Measurements from ENCODE around the gene NEURL3. TPM values are rescaled to one million over a fixed set of nuclear protein-coding genes. Genes with fewer than 3 reads are reported as not detected.

NEURL3 gene
- total and polyA plus RNA-seq, 3 donors from 2014 or later, result 0.78 to 1.7 (median 1.3) TPM

DNA sequence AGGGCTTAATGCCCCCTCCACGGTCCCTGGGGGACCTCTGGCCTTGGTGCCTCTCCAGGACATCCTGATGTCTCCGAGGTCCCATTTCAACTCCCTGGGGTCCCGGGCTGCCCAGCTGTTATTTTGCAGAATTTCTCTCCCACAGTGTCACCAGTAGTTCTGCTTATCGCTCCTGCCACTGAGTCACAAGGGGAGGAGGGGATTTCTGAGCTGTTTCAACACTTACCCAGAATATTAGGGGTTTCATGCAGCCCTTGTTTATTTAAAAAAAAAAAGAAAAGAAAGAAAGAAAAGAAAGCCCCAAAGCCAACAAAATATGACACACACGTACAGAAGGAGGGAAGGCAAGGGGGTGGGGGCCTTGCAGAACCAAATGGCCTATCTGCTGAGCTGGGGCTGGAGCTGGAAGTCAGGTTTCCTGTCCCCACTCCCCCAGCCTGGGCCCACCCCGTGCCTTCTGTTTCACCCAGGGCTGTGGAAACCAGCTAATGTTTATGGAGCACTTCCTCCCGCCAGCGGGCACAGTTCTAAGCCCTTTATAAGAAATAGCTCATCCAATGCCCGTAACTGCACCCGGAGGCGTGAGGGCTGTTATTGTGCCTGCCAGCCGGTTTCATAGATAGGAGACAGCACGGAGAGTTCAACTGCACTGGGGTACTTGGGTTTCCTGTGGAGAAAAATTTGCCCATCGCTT, 23.0 kb upstream of the NEURL3 start:
- H3K36me3 ChIP-seq (ENCODE audit: low read depth, missing control alignments), result no peaks in the 10 kb centered on the region
- peak overlapping the region; percentile 81 to 84 for H3K27ac ChIP-seq
- peak; percentile 63 for DNase-seq
- intact Hi-C loops (cut with DNase I; ENCODE audit: low total_unique reads), result no loop called here
- peak overlapping the region; percentile 53 to 63 for H3K4me3 ChIP-seq
- H3K4me1 ChIP-seq, result peaks cover 29% of the 10 kb centered on the region
- WGBS, 2 donors, result 26 to 43% methylated on average over 11 to 14 of the region's 14 CpGs
- no peaks in the 10 kb centered on the region for H3K27me3 ChIP-seq
- TF ChIP-seq CTCF (IDR thresholded peaks at IDR 0.05), result no peak
- no peak for TF ChIP-seq POLR2A (IDR thresholded peaks at IDR 0.05)
- H3K9me3 ChIP-seq, result no peaks in the 10 kb centered on the region

DNA sequence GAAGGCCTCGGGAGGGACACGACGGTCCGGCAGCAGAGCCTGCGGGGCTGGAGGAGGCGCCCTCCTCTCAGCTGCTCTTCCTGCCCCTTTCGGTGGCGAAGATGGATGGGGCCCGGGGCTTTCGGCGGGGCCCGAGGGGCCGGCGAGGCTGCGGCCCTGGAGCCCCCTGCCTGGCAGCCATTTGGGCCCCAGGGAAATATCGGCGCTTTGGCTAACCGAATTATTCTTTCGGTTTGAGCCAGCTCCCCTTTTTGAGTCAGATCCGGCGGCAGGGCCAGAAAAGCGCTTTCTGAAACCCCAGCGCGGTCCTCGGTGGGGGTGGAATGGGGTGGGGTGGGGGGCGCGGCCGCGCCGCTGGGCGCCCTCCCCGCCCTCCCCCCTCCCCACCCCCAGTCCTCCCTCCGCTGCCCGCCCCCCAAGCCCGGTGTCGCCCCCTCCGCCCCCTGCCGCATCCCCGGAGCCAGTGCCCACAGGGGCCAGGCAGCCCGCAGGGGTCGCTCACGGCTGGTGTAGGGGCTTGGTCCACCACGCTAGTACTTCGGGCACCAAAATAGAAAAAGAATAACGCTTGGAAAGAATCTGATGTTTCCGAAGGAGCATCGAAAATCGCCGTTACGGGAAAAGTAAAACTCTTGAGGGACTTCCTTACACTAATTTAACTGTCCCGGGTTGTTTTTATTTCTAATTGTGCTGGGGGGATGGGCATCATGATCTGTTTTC, 22.3 kb upstream of the NEURL3 start:
- WGBS, 2 donors, result 0 to 1% methylated on average over 25 to 50 of the region's 51 CpGs
- peak overlapping the region; percentile 81 to 84 for H3K27ac ChIP-seq
- intact Hi-C loops (cut with DNase I; ENCODE audit: low total_unique reads), result no loop called here
- no peak for DNase-seq
- H3K4me3 ChIP-seq, result peak overlapping the region; percentile 53 to 63
- TF ChIP-seq CTCF (IDR thresholded peaks at IDR 0.05), result no peak
- no peak for TF ChIP-seq POLR2A (IDR thresholded peaks at IDR 0.05)
- H3K9me3 ChIP-seq, result no peaks in the 10 kb centered on the region
- H3K36me3 ChIP-seq (ENCODE audit: low read depth, missing control alignments), result no peaks in the 10 kb centered on the region
- H3K4me1 ChIP-seq, result peaks cover 22% of the 10 kb centered on the region
- H3K27me3 ChIP-seq, result no peaks in the 10 kb centered on the region

DNA sequence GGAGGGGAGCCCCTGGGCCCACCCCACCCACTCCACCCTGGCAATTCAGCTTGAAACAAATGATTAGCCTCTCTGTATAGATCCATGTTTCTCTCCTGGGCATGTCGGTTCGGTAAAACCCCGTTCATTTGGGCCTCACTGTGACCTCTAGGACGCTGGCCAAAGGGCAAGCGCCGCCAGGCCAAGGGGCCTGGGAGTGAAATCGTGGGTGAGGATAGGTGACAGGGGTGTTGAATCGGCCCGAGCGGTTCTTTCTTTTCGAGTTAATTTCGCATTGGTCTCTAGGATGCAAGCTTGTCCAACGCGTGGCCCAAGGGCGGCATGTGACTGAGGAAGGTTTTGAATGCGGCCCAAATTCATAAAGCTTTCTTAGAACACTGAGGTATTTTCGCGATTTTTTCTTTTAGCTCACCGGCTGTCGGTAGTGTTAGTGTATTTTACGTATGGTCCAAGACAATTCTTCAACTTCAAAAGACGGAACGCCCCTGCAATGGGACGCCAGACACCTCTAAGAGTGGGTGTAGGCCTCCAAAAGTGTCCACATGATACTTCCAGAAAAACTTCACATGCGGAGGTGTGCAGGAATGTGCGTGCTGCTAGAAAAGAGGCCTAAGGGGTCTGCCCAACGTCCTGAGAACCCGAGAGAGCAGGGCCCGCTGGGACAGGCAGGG, 21.6 kb upstream of the NEURL3 start:
- intact Hi-C loops (cut with DNase I; ENCODE audit: low total_unique reads), result no loop called here
- no peaks in the 10 kb centered on the region for H3K9me3 ChIP-seq
- peak overlapping the region; percentile 81 to 84 for H3K27ac ChIP-seq
- peak overlapping the region; percentile 53 to 63 for H3K4me3 ChIP-seq
- H3K27me3 ChIP-seq, result no peaks in the 10 kb centered on the region
- H3K36me3 ChIP-seq (ENCODE audit: low read depth, missing control alignments), result no peaks in the 10 kb centered on the region
- no peak for DNase-seq
- peaks cover 16% of the 10 kb centered on the region for H3K4me1 ChIP-seq
- no peak for TF ChIP-seq POLR2A (IDR thresholded peaks at IDR 0.05)
- TF ChIP-seq CTCF (IDR thresholded peaks at IDR 0.05), result no peak
- WGBS, 2 donors, result 65 to 74% methylated on average over 27 to 29 of the region's 29 CpGs

DNA sequence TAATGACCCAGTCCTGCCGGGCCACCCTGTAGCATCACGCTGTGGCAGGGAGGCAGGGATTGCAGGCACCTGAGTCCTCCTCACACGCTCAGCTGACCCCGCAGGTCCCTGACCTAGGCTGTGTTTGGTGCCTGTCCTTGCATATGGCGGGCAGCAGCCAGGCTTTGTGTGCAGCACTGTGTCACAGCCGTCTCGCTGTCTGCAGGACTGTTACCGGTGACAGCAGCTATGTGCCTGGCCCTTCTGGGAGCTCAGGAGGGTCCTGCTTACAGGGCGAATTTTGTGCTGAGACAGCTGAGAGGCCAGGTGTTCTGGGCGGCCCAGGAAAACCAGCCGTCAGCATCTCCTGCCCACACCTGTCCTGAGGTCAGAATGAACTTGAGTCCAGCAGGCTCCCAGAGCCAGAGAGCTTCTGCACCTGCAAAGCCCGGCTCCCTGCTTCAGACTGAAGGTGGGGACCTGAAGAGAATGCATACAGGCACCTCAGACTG, 21.0 kb upstream of the NEURL3 start:
- H3K4me1 ChIP-seq, result peaks cover 11% of the 10 kb centered on the region
- H3K27me3 ChIP-seq, result no peaks in the 10 kb centered on the region
- WGBS, 2 donors, result 88 to 100% methylated on average over 5 to 12 of the region's 12 CpGs
- H3K4me3 ChIP-seq, result no peak overlapping the region
- H3K27ac ChIP-seq, result no peak overlapping the region
- H3K36me3 ChIP-seq (ENCODE audit: low read depth, missing control alignments), result no peaks in the 10 kb centered on the region
- DNase-seq, result no peak
- TF ChIP-seq POLR2A (IDR thresholded peaks at IDR 0.05) (no peak), CTCF (IDR thresholded peaks at IDR 0.05) (no peak)
- no peaks in the 10 kb centered on the region for H3K9me3 ChIP-seq
- intact Hi-C loops (cut with DNase I; ENCODE audit: low total_unique reads), result no loop called here

Measured in testis (tissue), 3 donors.